Ishikawa (cell line): ENCODE measurements around the gene METTL2B.

Source experiments
- CEBPB ChIP-seq: IDR thresholded peaks from 2 replicates; pipeline ENCODE4 v1.6.1; 2012
- CREB1 ChIP-seq: IDR thresholded peaks from 2 replicates; pipeline ENCODE4 v1.6.1; 2012; ENCODE audit warnings: low read depth
- EGR1 ChIP-seq: IDR thresholded peaks from 2 replicates; pipeline ENCODE4 v1.6.1; 2012
- EP300 ChIP-seq: IDR thresholded peaks from 2 replicates; pipeline ENCODE4 v1.6.1; 2012; ENCODE audit warnings: borderline replicate concordance
- FOXM1 ChIP-seq: IDR thresholded peaks from 2 replicates; pipeline ENCODE4 v1.6.1; 2012; ENCODE audit warnings: low read depth, borderline replicate concordance
- MAX ChIP-seq: IDR thresholded peaks from 2 replicates; pipeline ENCODE4 v1.6.1; 2012
- NFIC ChIP-seq: IDR thresholded peaks from 2 replicates; pipeline ENCODE4 v1.6.1; 2012
- TAF1 ChIP-seq: IDR thresholded peaks from 2 replicates; pipeline ENCODE4 v1.6.1; 2012; ENCODE audit warnings: low read depth, mild to moderate bottlenecking
- USF1 ChIP-seq: IDR thresholded peaks from 2 replicates; pipeline ENCODE4 v1.6.1; 2012
- YY1 ChIP-seq: IDR thresholded peaks from 2 replicates; pipeline ENCODE4 v1.6.1; 2012; ENCODE audit warnings: low read depth
- TF ChIP-seq, protein P1 (sequence below): IDR thresholded peaks from 2 replicates; pipeline ENCODE4 v1.6.1; 2012; ENCODE audit warnings: low read depth, mild to moderate bottlenecking

GRCh38 chr7:128437426-128438332, 38.9 kb upstream of the METTL2B start:
- TF ChIP-seq NFIC (no peak), EGR1 (no peak), USF1 (no peak), TAF1 (no peak), CREB1 (no peak), FOXM1 (no peak), YY1 (no peak), EP300 (no peak), CEBPB (no peak), MAX (no peak)
- TF ChIP-seq, protein P1, sequence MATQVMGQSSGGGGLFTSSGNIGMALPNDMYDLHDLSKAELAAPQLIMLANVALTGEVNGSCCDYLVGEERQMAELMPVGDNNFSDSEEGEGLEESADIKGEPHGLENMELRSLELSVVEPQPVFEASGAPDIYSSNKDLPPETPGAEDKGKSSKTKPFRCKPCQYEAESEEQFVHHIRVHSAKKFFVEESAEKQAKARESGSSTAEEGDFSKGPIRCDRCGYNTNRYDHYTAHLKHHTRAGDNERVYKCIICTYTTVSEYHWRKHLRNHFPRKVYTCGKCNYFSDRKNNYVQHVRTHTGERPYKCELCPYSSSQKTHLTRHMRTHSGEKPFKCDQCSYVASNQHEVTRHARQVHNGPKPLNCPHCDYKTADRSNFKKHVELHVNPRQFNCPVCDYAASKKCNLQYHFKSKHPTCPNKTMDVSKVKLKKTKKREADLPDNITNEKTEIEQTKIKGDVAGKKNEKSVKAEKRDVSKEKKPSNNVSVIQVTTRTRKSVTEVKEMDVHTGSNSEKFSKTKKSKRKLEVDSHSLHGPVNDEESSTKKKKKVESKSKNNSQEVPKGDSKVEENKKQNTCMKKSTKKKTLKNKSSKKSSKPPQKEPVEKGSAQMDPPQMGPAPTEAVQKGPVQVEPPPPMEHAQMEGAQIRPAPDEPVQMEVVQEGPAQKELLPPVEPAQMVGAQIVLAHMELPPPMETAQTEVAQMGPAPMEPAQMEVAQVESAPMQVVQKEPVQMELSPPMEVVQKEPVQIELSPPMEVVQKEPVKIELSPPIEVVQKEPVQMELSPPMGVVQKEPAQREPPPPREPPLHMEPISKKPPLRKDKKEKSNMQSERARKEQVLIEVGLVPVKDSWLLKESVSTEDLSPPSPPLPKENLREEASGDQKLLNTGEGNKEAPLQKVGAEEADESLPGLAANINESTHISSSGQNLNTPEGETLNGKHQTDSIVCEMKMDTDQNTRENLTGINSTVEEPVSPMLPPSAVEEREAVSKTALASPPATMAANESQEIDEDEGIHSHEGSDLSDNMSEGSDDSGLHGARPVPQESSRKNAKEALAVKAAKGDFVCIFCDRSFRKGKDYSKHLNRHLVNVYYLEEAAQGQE = no peak
